Measurements from ENCODE around the gene TRIM31. TPM values are rescaled to one million over a fixed set of nuclear protein-coding genes. Genes with fewer than 3 reads are reported as not detected.

Gene TRIM31
- total RNA-seq, 2 donors from 2014 or later: 0.32 TPM; not detected in 1

DNA sequence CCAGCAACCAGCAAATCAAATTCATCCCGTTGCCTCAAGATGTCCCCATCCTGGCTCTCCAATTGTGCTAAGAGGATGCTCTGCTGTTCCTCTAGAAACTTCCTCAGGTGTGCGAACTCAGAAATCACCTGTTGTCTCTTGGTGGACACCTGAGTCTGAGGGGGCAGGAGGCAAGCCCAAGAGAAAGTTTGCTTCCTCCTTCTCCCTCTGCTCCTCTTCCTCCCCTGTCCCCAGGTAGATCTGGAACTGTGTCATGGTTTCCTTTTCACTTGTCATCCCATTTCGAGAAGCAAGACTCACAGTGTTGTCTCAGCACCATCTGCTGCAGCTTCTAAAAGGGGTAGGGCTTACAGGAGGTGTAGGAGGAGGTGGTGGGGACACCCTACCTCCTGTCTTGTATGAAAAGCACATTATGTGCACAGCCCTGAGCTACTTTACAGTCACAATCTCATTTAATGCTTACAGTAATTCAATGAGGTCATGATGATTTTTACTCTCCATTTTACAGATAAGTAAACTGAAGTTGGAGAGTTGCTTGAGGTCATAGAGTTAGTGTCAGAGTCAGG, 45.7 kb upstream of the TRIM31 start:
- Histone ChIP-seq H3K27me3 (replicated peaks; ENCODE audit: insufficient read depth) (peaks cover 2% of the 10 kb centered on the region), H3K27ac (no peak overlapping the region), H3K4me3 (no peak overlapping the region), H3K9me3 (no peaks in the 10 kb centered on the region), H3K36me3 (no peaks in the 10 kb centered on the region), H3K4me1 (replicated peaks) (no peaks in the 10 kb centered on the region)
- TF ChIP-seq, protein P1, sequence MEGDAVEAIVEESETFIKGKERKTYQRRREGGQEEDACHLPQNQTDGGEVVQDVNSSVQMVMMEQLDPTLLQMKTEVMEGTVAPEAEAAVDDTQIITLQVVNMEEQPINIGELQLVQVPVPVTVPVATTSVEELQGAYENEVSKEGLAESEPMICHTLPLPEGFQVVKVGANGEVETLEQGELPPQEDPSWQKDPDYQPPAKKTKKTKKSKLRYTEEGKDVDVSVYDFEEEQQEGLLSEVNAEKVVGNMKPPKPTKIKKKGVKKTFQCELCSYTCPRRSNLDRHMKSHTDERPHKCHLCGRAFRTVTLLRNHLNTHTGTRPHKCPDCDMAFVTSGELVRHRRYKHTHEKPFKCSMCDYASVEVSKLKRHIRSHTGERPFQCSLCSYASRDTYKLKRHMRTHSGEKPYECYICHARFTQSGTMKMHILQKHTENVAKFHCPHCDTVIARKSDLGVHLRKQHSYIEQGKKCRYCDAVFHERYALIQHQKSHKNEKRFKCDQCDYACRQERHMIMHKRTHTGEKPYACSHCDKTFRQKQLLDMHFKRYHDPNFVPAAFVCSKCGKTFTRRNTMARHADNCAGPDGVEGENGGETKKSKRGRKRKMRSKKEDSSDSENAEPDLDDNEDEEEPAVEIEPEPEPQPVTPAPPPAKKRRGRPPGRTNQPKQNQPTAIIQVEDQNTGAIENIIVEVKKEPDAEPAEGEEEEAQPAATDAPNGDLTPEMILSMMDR (IDR thresholded peaks at IDR 0.05): no peak
- TF ChIP-seq POLR2AphosphoS5 (IDR thresholded peaks at IDR 0.05): no peak
- no peak for TF ChIP-seq POLR2A (IDR thresholded peaks at IDR 0.05)
- no peak for DNase-seq (ENCODE audit: low spot score)
- intact Hi-C loops (cut with DNase I): no loop called here
- 67% methylated on average over 3 of the region's 3 CpGs for WGBS

DNA sequence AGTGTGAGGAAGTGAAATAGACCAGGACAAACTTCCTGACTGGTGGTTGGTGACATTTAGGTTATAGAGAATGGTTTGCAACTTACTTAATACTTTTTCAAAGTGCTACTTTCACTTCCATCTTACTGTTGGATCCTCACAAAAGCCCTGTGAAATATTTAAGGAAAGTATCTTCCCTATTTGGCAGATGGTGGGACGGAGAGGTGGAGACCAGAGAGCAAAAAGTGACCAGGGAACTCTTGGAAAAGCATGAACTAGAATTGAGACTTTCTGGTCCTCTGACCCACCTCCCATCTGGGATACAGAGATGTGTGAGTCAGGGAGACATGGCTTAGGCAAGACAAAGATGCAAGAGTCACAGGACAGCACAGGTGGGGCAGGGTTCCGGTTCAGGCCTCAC, 45.1 kb upstream of the TRIM31 start:
- intact Hi-C loops (cut with DNase I): no loop called here
- WGBS: 84% methylated on average over 2 of the region's 2 CpGs
- Histone ChIP-seq H3K27me3 (replicated peaks; ENCODE audit: insufficient read depth) (peaks cover 2% of the 10 kb centered on the region), H3K36me3 (no peaks in the 10 kb centered on the region), H3K4me3 (no peak overlapping the region), H3K4me1 (replicated peaks) (no peaks in the 10 kb centered on the region), H3K27ac (no peak overlapping the region), H3K9me3 (no peaks in the 10 kb centered on the region)
- no peak for TF ChIP-seq POLR2AphosphoS5 (IDR thresholded peaks at IDR 0.05)
- TF ChIP-seq POLR2A (IDR thresholded peaks at IDR 0.05): no peak
- TF ChIP-seq, protein P1 (IDR thresholded peaks at IDR 0.05): no peak
- DNase-seq (ENCODE audit: low spot score): no peak

DNA sequence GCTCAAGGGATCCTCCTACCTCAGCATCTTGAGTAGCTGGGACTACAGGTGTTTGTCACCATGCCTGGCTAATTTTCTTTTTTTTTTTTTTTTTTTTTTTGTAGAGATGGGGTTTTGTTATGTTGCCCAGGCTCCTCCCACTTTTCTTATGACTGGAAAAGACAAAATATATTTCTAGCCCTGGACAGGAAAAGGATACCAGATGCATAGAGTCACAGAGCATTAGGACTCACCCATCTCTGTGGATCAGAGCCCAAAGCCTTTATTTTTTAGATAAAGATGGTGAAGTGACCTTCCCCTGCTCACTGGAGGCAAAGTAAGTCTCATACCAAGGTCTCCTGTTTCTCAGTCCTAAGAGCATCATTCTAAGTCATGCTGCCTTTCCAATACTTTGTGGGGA, 44.7 kb upstream of the TRIM31 start:
- H3K4me1 ChIP-seq (replicated peaks): no peaks in the 10 kb centered on the region
- H3K27ac ChIP-seq: no peak overlapping the region
- DNase-seq (ENCODE audit: low spot score): no peak
- no peaks in the 10 kb centered on the region for H3K9me3 ChIP-seq
- no peak overlapping the region for H3K4me3 ChIP-seq
- peaks cover 2% of the 10 kb centered on the region for H3K27me3 ChIP-seq (replicated peaks; ENCODE audit: insufficient read depth)
- intact Hi-C loops (cut with DNase I): no loop called here
- TF ChIP-seq, protein P1 (IDR thresholded peaks at IDR 0.05): no peak
- TF ChIP-seq POLR2A (IDR thresholded peaks at IDR 0.05): no peak
- no peak for TF ChIP-seq POLR2AphosphoS5 (IDR thresholded peaks at IDR 0.05)
- H3K36me3 ChIP-seq: no peaks in the 10 kb centered on the region

DNA sequence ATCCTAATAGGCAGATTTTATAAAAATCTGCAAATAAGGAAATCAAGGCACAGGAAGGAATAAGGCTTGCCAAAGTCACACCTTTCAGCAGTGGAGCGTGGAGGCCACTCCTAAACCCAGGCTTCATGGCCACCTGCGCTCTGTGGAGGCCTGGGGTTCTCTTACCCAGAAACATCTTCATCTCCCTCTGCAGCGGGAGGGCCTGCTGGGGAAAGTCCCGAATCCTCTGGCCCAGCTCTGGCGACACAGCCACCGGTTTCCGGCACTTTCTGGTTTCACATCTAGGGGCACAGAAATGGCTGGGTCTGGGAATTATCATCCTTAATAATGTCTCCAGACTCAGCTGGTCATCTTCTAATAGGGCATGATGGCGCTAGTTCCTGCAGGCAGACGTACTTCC, 43.9 kb upstream of the TRIM31 start:
- intact Hi-C loops (cut with DNase I): no loop called here
- H3K9me3 ChIP-seq: no peaks in the 10 kb centered on the region
- H3K27ac ChIP-seq: no peak overlapping the region
- no peak overlapping the region for H3K4me3 ChIP-seq
- TF ChIP-seq POLR2A (IDR thresholded peaks at IDR 0.05) (no peak), POLR2AphosphoS5 (IDR thresholded peaks at IDR 0.05) (no peak)
- TF ChIP-seq, protein P1 (IDR thresholded peaks at IDR 0.05): no peak
- H3K4me1 ChIP-seq (replicated peaks): no peaks in the 10 kb centered on the region
- peaks cover 2% of the 10 kb centered on the region for H3K27me3 ChIP-seq (replicated peaks; ENCODE audit: insufficient read depth)
- DNase-seq (ENCODE audit: low spot score): no peak
- no peaks in the 10 kb centered on the region for H3K36me3 ChIP-seq
- WGBS: 87% methylated on average over 9 of the region's 9 CpGs

DNA sequence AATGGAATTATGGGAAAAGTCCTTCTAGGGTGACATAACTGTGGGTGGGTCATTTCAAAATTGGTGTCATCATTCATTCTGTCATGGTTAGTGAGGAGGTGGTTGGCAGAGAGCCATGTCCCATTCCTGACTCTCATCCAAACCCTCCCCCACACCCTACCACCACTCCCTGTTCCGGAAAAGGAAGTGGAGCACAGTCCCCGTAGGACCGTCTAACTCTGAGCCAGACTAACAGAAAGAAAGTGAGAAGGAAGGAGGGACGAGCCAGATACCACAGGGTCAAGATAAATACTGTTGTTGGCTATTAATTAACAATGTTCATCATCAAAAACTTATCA, 43.3 kb upstream of the TRIM31 start:
- H3K27ac ChIP-seq: no peak overlapping the region
- H3K4me1 ChIP-seq (replicated peaks): no peaks in the 10 kb centered on the region
- no peaks in the 10 kb centered on the region for H3K9me3 ChIP-seq
- H3K36me3 ChIP-seq: no peaks in the 10 kb centered on the region
- 20% methylated on average over 4 of the region's 4 CpGs for WGBS
- H3K27me3 ChIP-seq (replicated peaks; ENCODE audit: insufficient read depth): peaks cover 2% of the 10 kb centered on the region
- no peak for DNase-seq (ENCODE audit: low spot score)
- no peak overlapping the region for H3K4me3 ChIP-seq
- no peak for TF ChIP-seq POLR2AphosphoS5 (IDR thresholded peaks at IDR 0.05)
- TF ChIP-seq, protein P1 (IDR thresholded peaks at IDR 0.05): no peak
- TF ChIP-seq POLR2A (IDR thresholded peaks at IDR 0.05): no peak
- intact Hi-C loops (cut with DNase I): no loop called here

Data from prostate gland (tissue), 2 donors.